Tibial artery (tissue), 4 donors: ENCODE results near the gene CHPT1.

ENCODE experiments used
- DNase-seq, 2 donors: peaks; one replicate each; pipeline ENCODE4 v3.0.0-alpha.2; 2019
- H3K27ac ChIP-seq, 2 donors: fragments of 200-600 bp; sonication (generic) in 1 of 2; 1 replicate in 1 of 2; 2 replicates in 1 of 2; pipeline ENCODE4 v1.5.1; 2018 to 2019; ENCODE audit warnings: mild to moderate bottlenecking in 1 of 2
- H3K27me3 ChIP-seq, 2 donors: fragments of 200-600 bp; sonication (generic) in 1 of 2; one replicate each; pipeline versions ENCODE4 v1.5.1 to v1.6.0; 2016 to 2019
- H3K36me3 ChIP-seq, 3 donors: fragments of 200-600 bp; sonication (generic) in 2 of 3; one replicate each; pipeline ENCODE4 v1.5.1; 2016 to 2019; ENCODE audit warnings: mild to moderate bottlenecking in 2 of 3
- H3K4me1 ChIP-seq, 4 donors: fragments of 200-600 bp; sonication (generic) in 2 of 4; 1 replicate in 3 of 4; 2 replicates in 1 of 4; pipeline ENCODE4 v1.5.1; 2016 to 2019
- H3K4me3 ChIP-seq, 2 donors: fragments of 200-600 bp; sonication (generic) in 1 of 2; 1 replicate in 1 of 2; 2 replicates in 1 of 2; pipeline ENCODE4 v1.5.1; 2018 to 2019; ENCODE audit warnings: mild to moderate bottlenecking in 2 of 2
- H3K9me3 ChIP-seq, 3 donors: fragments of 200-600 bp; sonication (generic) in 1 of 3; one replicate each; pipeline ENCODE4 v1.5.1; 2016 to 2019
- CTCF ChIP-seq, 2 experiments: fragments of 200-600 bp in 1 of 2; fragments of 450-650 bp in 1 of 2; IDR thresholded peaks; one replicate each; pipeline ENCODE4 v1.5.1; 2017 to 2019; ENCODE audit warnings: antibody characterized with exemption in 2 of 2, mild to moderate bottlenecking in 1 of 2, moderate library complexity in 1 of 2
- intact Hi-C: fragments of 100-400 bp; cut with DNase I; formaldehyde crosslinking; loops from one replicate; pipeline ENCODE4 v1.15.0; 2023; ENCODE audit warnings: low total_unique reads

CHPT1 gene

GRCh38 chr12:101713930-101714329 is 16.5 kb downstream of the CHPT1 start:
- TF ChIP-seq CTCF (IDR thresholded peaks at IDR 0.05) = no peak
- no peak for DNase-seq
- Histone ChIP-seq H3K27me3 (no peaks in the 10 kb centered on the region), H3K9me3 (no peaks in the 10 kb centered on the region), H3K4me1 (peaks cover 0 to 8% (median 4%) of the 10 kb centered on the region in 4 donors), H3K36me3 (no peaks in the 10 kb centered on the region), H3K4me3 (no peak overlapping the region), H3K27ac (no peak overlapping the region)
- intact Hi-C loops = no loop called here

DNA sequence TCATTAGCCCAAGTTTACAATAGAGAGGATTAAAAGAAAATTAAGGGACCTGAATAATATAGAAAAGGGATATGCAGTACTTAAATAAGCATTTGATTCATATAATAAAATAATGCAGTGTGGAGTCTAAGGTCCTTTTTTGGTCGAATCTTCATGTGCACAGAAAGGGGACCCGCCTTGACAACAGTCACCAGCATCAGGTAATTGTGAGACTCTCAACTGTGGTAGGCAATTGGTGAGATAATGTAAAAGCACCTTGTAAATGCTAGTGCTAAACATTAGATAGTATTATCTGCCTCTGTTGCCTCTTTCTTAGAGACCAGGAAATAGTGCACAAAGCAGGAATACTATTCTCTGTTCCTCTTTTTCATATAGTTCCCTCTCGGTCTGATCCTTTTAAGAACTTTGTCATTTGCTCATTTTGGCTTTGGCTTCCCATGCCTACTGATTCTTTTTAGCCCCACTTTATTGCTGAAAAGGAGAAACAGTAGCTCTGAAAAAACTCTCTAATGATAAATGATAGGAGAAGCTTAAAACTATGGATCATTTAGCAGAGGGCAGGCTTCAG is 17.5 kb downstream of the CHPT1 start:
- intact Hi-C loops = no loop called here
- H3K4me1 ChIP-seq = peaks cover 0 to 8% (median 4%) of the 10 kb centered on the region in 4 donors

DNA sequence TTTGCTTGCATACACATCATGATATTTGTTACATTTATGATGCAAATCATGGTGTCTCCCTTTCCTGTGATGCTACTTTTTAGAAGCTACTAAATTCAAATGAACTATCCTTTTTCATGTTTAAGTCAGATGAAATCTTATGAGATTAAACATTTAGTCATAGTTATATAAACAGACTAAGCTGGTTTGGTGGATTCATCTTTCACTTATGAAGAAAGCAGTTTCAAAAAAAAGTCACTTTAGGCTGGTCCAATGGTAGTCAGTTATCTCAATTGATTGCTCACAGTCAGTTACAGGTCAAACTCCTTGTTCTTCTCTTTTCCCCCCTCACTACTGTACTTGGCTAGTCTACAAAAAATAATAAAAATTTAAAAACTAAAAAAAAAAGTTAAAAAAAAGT is 22.1 kb downstream of the CHPT1 start:
- DNase-seq = no peak
- intact Hi-C loops = no loop called here
- Histone ChIP-seq H3K36me3 (peaks cover 8 to 32% (median 13%) of the 10 kb centered on the region in 3 donors), H3K9me3 (no peaks in the 10 kb centered on the region), H3K4me3 (no peak overlapping the region), H3K27ac (no peak overlapping the region), H3K4me1 (no peaks in the 10 kb centered on the region), H3K27me3 (no peaks in the 10 kb centered on the region)
- TF ChIP-seq CTCF (IDR thresholded peaks at IDR 0.05) = no peak

More for the DNA sequence above, 17.5 kb downstream of the CHPT1 start:
- no peak for TF ChIP-seq CTCF (IDR thresholded peaks at IDR 0.05)
- Histone ChIP-seq H3K27ac (no peak overlapping the region), H3K9me3 (no peaks in the 10 kb centered on the region), H3K27me3 (no peaks in the 10 kb centered on the region), H3K4me3 (no peak overlapping the region), H3K36me3 (peaks cover 0 to under 1% (median 0%) of the 10 kb centered on the region in 3 donors)
- DNase-seq = no peak

GRCh38 chr12:101720118-101720517 is 22.7 kb downstream of the CHPT1 start:
- Histone ChIP-seq H3K4me1 (no peaks in the 10 kb centered on the region), H3K27ac (no peak overlapping the region), H3K36me3 (peaks cover 8 to 37% (median 19%) of the 10 kb centered on the region in 3 donors), H3K4me3 (no peak overlapping the region), H3K9me3 (no peaks in the 10 kb centered on the region), H3K27me3 (no peaks in the 10 kb centered on the region)
- intact Hi-C loops = no loop called here
- no peak for DNase-seq
- TF ChIP-seq CTCF (IDR thresholded peaks at IDR 0.05) = no peak

GRCh38 chr12:101722392-101722791 is 25.0 kb downstream of the CHPT1 start:
- Histone ChIP-seq H3K36me3 (peaks cover 8 to 54% (median 28%) of the 10 kb centered on the region in 3 donors), H3K4me1 (no peaks in the 10 kb centered on the region), H3K9me3 (no peaks in the 10 kb centered on the region), H3K4me3 (no peak overlapping the region), H3K27me3 (no peaks in the 10 kb centered on the region), H3K27ac (no peak overlapping the region)
- intact Hi-C loops = no loop called here
- no peak for TF ChIP-seq CTCF (IDR thresholded peaks at IDR 0.05)
- no peak for DNase-seq

GRCh38 chr12:101727098-101727497 is 29.7 kb downstream of the CHPT1 start:
- intact Hi-C loops = no loop called here
- H3K27ac ChIP-seq = no peak overlapping the region
- no peaks in the 10 kb centered on the region for H3K9me3 ChIP-seq
- H3K4me3 ChIP-seq = no peak overlapping the region
- no peak for DNase-seq
- no peaks in the 10 kb centered on the region for H3K27me3 ChIP-seq
- no peak for TF ChIP-seq CTCF (IDR thresholded peaks at IDR 0.05)
- no peaks in the 10 kb centered on the region for H3K4me1 ChIP-seq
- peaks cover 17 to 57% (median 46%) of the 10 kb centered on the region in 3 donors for H3K36me3 ChIP-seq
